Gastrocnemius medialis (tissue), 4 donors: ENCODE data around the gene ERV3-1. TPM values are rescaled to one million over a fixed set of nuclear protein-coding genes. Genes with fewer than 3 reads are reported as not detected.
"Not testable (repeated sequence)": the region's sequence is repeated elsewhere in the genome, so short reads cannot be mapped to it uniquely, and the experiment has no call there.

Experiments used
- ATAC-seq, 2 donors: fragments of 150-250 bp; one replicate each; pipeline ENCODE4 v1.9.1; 2016
- DNase-seq, 2 donors: peaks; one replicate each; pipeline ENCODE4 v3.0.0-alpha.2; 2019
- H3K27ac ChIP-seq, 4 donors: fragments of 200-600 bp; sonication (generic); 1 replicate in 1 of 4; 2 replicates in 3 of 4; pipeline ENCODE4 v1.5.1; 2016 to 2018; ENCODE audit warnings: mild to moderate bottlenecking in 2 of 4, moderate library complexity in 1 of 4
- H3K27me3 ChIP-seq, 3 donors: fragments of 200-600 bp; sonication (generic) in 2 of 3; 1 replicate in 1 of 3; 2 replicates in 2 of 3; pipeline versions ENCODE4 v1.5.1 to v1.6.0; 2016 to 2019; ENCODE audit warnings: mild to moderate bottlenecking in 1 of 3, moderate library complexity in 1 of 3
- H3K36me3 ChIP-seq, 2 donors: fragments of 200-600 bp; sonication (generic) in 1 of 2; one replicate each; pipeline ENCODE4 v1.5.1; 2017 to 2018
- H3K4me1 ChIP-seq, 2 donors: fragments of 200-600 bp; sonication (generic) in 1 of 2; one replicate each; pipeline ENCODE4 v1.5.1; 2016 to 2017; ENCODE audit warnings: mild to moderate bottlenecking in 2 of 2
- H3K4me3 ChIP-seq, 4 donors: fragments of 200-600 bp; sonication (generic) in 3 of 4; 1 replicate in 1 of 4; 2 replicates in 3 of 4; pipeline ENCODE4 v1.5.1; 2016 to 2019; ENCODE audit warnings: mild to moderate bottlenecking in 2 of 4
- H3K9me3 ChIP-seq, 3 donors: fragments of 200-600 bp; sonication (generic) in 2 of 3; 1 replicate in 1 of 3; 2 replicates in 2 of 3; pipeline ENCODE4 v1.5.1; 2016 to 2019
- POLR2A ChIP-seq, 2 donors: fragments of 450-650 bp; IDR thresholded peaks; one replicate each; pipeline ENCODE4 v1.6.1; 2017; ENCODE audit warnings: antibody characterized with exemption in 2 of 2, mild to moderate bottlenecking in 2 of 2, moderate library complexity in 2 of 2
- in situ Hi-C, 4 donors: fragments of 200-750 bp; cut with MboI; loops; one replicate each; pipeline versions ENCODE4 v1.15.0 to v1.8.0; 2017; ENCODE audit warnings: low sequenced_read_pairs in 4 of 4
- intact Hi-C: fragments of 100-400 bp; cut with DNase I; formaldehyde crosslinking; loops from one replicate; pipeline ENCODE4 v1.15.1; 2023; ENCODE audit warnings: low total_unique reads
- total RNA-seq, 4 donors: library from RNA; depleted of rRNA; stranded (reverse); fragments of >200 nt; gene quantifications; one replicate each; pipeline versions ENCODE4 v1.1.0 to v1.2.3, GENCODE V29; 2016
- TF ChIP-seq, protein P1 (sequence below), 5 experiments: fragments of 450-650 bp in 3 of 5; fragments of 200-600 bp in 2 of 5; sonication (generic) in 2 of 5; IDR thresholded peaks in 4 of 5; conservative IDR thresholded peaks in 1 of 5; 1 replicate in 4 of 5; 2 replicates in 1 of 5; pipeline ENCODE4 v1.5.1; 2016 to 2019; ENCODE audit warnings: antibody characterized with exemption in 5 of 5, mild to moderate bottlenecking in 3 of 5, moderate library complexity in 3 of 5

ERV3-1 gene
- total RNA-seq, 4 donors from 2014 or later, result 0.49 to 3.9 (median 2.9) TPM

- Histone ChIP-seq H3K27me3 (no peaks in the 10 kb centered on the region), H3K27ac (no peak overlapping the region), H3K4me1 (no peaks in the 10 kb centered on the region), H3K9me3 (peaks cover 0 to 36% (median 27%) of the 10 kb centered on the region in 3 donors), H3K36me3 (peaks cover 0 to 50% of the 10 kb centered on the region in 2 donors), H3K4me3 (no peak overlapping the region)
- DNase-seq (no peak), ATAC-seq (no peak)
- in situ Hi-C loops (no loop called here), intact Hi-C loops (no loop called here)
- TF ChIP-seq POLR2A (IDR thresholded peaks at IDR 0.05), result no peak
- TF ChIP-seq, protein P1, sequence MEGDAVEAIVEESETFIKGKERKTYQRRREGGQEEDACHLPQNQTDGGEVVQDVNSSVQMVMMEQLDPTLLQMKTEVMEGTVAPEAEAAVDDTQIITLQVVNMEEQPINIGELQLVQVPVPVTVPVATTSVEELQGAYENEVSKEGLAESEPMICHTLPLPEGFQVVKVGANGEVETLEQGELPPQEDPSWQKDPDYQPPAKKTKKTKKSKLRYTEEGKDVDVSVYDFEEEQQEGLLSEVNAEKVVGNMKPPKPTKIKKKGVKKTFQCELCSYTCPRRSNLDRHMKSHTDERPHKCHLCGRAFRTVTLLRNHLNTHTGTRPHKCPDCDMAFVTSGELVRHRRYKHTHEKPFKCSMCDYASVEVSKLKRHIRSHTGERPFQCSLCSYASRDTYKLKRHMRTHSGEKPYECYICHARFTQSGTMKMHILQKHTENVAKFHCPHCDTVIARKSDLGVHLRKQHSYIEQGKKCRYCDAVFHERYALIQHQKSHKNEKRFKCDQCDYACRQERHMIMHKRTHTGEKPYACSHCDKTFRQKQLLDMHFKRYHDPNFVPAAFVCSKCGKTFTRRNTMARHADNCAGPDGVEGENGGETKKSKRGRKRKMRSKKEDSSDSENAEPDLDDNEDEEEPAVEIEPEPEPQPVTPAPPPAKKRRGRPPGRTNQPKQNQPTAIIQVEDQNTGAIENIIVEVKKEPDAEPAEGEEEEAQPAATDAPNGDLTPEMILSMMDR (IDR thresholded peaks at IDR 0.05 in 4 of 5, conservative IDR thresholded peaks at IDR 0.05 in 1 of 5), result no peak
Measured at GRCh38 chr7:64978497-64979203, 27.8 kb downstream of the ERV3-1 start.

DNA sequence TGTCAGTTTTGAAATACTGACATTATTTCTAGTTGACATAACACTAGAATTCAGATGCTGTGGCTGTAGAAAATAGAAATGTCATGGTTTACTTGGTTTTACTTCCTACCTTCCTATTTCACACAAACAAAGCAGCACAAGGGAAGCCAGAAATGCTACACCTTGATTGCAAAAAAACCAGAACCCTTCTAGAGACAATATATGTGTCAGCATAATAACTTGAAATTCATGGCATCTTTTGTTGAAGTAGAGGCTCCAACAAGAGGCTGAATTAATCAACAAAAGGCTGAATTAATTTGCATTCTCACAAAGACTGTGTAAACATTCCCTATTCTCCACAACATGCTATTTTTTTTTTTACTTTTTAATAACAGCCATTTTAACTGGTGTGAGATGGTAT lies 40.9 kb downstream of the ERV3-1 start:
- Histone ChIP-seq H3K27me3 (no peaks in the 10 kb centered on the region), H3K27ac (no peak overlapping the region), H3K36me3 (no peaks in the 10 kb centered on the region), H3K9me3 (no peaks in the 10 kb centered on the region), H3K4me1 (no peaks in the 10 kb centered on the region), H3K4me3 (no peak overlapping the region)
- ATAC-seq, result no peak
- no peak for DNase-seq
- intact Hi-C loops (no loop called here), in situ Hi-C loops (no loop called here)
- TF ChIP-seq, protein P1 (IDR thresholded peaks at IDR 0.05 in 4 of 5, conservative IDR thresholded peaks at IDR 0.05 in 1 of 5), result no peak
- TF ChIP-seq POLR2A (IDR thresholded peaks at IDR 0.05), result no peak

DNA sequence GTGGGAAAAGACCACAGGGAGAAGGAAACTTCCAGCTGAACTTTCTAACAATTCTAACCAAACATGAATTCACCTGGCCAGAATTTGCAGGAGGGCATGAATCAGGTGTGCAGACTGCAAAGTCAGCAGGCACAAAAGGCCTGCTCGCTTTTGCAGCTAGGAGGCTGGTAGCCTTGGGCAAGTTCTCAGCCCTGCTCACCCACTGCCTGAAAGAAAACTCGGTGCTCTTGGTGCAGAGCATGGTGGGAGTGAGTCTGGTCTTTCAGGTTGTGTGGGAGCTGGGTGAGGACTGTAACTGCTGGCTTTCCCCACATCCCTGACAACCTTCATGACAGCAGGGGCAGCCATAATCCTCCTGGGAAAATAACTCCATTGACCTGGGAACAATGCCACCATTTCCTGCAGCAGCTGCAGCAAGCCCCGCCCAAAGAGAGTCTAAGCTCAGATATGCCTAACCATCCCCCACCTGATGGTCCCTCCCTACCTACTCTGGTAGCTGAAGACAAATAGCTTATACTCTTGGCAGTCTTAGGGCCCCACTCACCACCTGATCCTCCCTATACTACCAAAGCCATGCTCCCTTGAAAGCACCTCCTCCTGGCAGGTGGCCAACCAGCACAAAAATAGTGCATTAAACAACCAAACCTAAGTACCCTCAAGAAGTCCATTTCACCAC lies 47.3 kb downstream of the ERV3-1 start:
- TF ChIP-seq, protein P1 (IDR thresholded peaks at IDR 0.05 in 4 of 5, conservative IDR thresholded peaks at IDR 0.05 in 1 of 5), result no peak
- no peak for TF ChIP-seq POLR2A (IDR thresholded peaks at IDR 0.05)
- H3K27ac ChIP-seq, result no peak overlapping the region
- H3K4me1 ChIP-seq, result no peaks in the 10 kb centered on the region
- DNase-seq (no peak), ATAC-seq (no peak)
- intact Hi-C loops, result loop anchor here (10.0 kb wide), 2 partner anchors 106 to 256 kb away; no protein-coding TSS in a partner anchor
- no peaks in the 10 kb centered on the region for H3K36me3 ChIP-seq
- H3K4me3 ChIP-seq, result no peak overlapping the region
- no peaks in the 10 kb centered on the region for H3K9me3 ChIP-seq
- no peaks in the 10 kb centered on the region for H3K27me3 ChIP-seq
- in situ Hi-C loops, result loop anchor here in 1 of 4 donors (10.0 kb wide), 1 partner anchor 356 kb away; no protein-coding TSS in a partner anchor

DNA sequence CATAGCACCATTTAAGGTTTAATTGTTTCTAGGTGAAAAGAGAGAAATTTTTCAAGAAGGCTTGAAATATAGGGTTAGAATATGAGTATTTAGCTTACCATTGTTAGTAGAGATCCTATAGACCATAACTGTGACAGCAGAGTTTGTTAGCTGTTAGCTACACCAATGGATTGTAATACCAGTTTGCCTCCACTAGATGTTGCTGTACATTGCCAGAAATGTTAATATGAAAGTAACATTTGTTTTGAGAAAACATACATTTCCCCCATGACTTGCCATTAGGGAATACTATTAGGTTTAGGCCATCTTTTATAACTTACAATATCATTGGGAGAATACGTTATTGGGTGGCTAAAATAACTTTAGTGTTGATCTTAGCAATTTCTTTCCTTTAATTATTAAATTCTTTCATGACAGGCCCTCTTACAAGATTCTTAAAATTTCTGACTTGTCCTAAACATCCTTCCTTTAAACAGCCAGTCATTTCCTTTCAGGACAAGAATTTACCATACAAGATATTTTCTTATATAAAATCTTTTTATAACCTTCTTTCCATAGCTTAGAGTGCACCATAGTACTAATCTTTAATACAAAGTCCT lies 55.1 kb downstream of the ERV3-1 start:
- in situ Hi-C loops (loop anchor here in 2 of 4 donors (5.0 to 10.0 kb wide), 2 partner anchors 356 to 363 kb away; no protein-coding TSS in a partner anchor), intact Hi-C loops (loop anchor here (10.0 kb wide), 2 partner anchors 113 to 263 kb away; no protein-coding TSS in a partner anchor)
- Histone ChIP-seq H3K9me3 (no peaks in the 10 kb centered on the region), H3K27ac (peak overlapping the region in 2 of 4 donors; percentile 40 to 77), H3K4me1 (peaks cover 8 to 11% of the 10 kb centered on the region in 2 donors), H3K27me3 (peaks cover 0 to 15% (median 11%) of the 10 kb centered on the region in 3 donors), H3K4me3 (peak overlapping the region in 1 of 4 donors; percentile 14), H3K36me3 (no peaks in the 10 kb centered on the region)
- DNase-seq, result no peak
- TF ChIP-seq, protein P1 (IDR thresholded peaks at IDR 0.05 in 4 of 5, conservative IDR thresholded peaks at IDR 0.05 in 1 of 5), result peak; percentile 67 to 95 (median 76)
- no peak for TF ChIP-seq POLR2A (IDR thresholded peaks at IDR 0.05)
- peak; percentile 75 to 82 for ATAC-seq

DNA sequence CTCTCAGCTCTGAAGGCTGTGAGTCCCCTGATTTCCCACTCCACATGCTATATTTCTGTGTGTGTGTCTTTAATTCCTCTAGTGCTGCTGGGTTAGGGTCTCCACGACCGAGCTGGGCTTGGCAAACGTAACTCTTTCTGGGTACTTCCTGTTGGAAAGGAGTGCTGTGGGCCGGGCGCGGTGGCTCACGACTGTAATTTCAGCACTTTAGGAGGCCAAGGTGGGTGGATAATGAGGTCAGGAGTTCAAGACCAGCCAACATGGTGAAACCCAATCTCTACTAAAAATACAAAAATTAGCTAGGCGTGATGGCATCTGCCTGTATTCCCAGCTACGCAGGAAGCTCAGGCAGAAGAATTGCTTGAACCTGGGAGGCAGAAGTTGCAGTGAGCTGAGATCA lies 55.8 kb downstream of the ERV3-1 start:
- peaks cover 0 to 17% (median 11%) of the 10 kb centered on the region in 3 donors for H3K27me3 ChIP-seq
- intact Hi-C loops (loop anchor here (10.0 kb wide), 2 partner anchors 114 to 264 kb away; no protein-coding TSS in a partner anchor), in situ Hi-C loops (loop anchor here in 2 of 4 donors (5.0 to 10.0 kb wide), 2 partner anchors 357 to 364 kb away; no protein-coding TSS in a partner anchor)
- H3K9me3 ChIP-seq, H3K36me3 ChIP-seq: not testable (repeated sequence)
- H3K4me1 ChIP-seq, result peaks cover 8 to 11% of the 10 kb centered on the region in 2 donors
- peak; percentile 39 to 45 for ATAC-seq
- peak; percentile 2 to 26 for DNase-seq
- peak overlapping the region in 2 of 4 donors; percentile 40 to 77 for H3K27ac ChIP-seq
- H3K4me3 ChIP-seq, result peak overlapping the region in 1 of 4 donors; percentile 14

DNA sequence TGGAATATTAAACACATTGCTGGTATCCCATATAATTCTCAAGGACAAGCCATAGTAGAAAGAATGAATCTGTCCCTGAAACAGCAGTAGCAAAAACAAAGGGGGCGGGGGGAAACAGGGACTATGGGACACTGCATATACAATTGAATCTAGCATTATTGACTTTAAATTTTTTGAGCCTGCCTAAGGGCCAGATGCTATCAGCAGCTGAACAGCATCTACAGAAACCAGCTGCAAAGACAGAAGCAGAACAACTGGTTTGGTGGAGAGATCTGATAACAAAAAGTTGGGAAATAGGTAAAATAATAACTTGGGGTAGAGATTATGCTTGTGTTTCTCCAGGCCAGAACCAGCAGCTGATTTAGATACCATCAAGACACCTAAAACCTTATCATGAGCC lies 57.7 kb downstream of the ERV3-1 start:
- in situ Hi-C loops, result loop anchor here in 1 of 4 donors (10.0 kb wide), 1 partner anchor 356 kb away; no protein-coding TSS in a partner anchor
- ATAC-seq, DNase-seq, H3K4me3 ChIP-seq, H3K36me3 ChIP-seq, H3K9me3 ChIP-seq, intact Hi-C loops, H3K27ac ChIP-seq: not testable (repeated sequence)
- peaks cover 3 to 17% (median 11%) of the 10 kb centered on the region in 3 donors for H3K27me3 ChIP-seq
- peaks cover 8 to 11% of the 10 kb centered on the region in 2 donors for H3K4me1 ChIP-seq
